ENCODE measurements around the gene GPD1.

GPD1 gene

DNA sequence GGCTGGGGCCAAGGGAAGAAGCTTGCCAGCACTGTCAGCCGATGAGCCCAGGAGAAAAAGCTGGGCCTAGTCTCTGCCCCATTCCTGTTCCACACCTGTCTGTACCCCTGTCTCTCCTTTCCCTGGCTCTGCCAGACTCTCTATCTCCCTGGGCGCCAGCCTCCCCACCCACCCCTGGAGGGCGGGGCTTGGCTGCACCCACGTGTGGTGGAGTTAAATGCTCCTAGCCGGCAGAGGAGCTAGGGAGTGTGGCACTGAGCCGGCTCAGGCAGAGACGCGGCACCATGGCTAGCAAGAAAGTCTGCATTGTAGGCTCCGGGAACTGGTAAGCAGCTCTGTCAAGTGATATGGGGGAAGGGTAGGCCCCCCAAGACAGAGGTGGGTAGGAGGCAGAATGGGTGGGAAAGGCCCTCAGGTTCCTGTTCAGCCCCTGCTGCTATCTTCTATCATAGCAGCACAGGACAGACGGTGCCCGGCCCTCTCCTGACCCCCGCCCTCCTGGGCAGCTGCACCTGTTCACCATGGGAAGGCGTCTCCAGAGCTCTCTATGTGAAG is at the start of gene GPD1:
Gene GPD1, plus strand, starts transcription at position 242 of the 555 bp plus-strand sequence. Its CDS starts 43 bp downstream, at position 285.
- DNase-seq: no peak

DNA sequence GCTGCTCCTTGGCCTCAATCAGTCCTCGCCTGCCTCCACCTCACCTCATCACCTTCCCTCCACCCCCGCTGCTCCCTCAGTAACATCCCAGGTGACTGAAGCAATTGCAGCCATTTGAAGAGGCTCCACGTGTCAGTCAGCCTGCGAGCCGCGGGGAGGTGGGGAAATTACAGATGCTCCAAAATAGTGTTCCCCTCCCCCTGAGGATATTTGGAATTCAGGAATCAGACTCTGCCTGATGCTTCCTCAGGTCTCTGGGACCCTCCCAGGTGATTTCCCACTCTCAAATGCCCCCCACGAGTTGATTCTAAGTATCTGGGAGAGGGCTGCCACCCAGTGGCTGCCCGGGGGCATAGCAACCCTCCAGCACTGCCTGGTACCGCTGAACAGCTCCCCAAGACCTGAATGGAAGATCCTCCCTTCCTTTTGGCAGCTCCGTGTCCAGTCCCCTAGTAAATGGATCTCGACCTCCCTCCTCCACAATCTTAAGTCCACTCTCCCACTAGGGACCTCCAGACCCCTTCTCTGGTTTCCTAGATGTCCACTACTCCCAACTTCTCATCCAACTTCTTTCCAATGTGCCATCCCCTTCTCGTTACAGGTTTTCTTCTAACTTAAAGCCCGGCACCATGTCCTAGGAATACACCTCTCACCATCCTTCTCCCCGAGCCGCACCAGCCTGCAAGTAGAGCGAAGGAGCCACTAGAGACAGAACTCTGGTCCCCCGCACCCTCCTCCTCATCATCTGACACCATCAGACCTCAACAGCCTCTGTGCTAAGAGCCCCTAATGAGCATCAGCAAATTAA is 47.8 kb upstream of the GPD1 start:
- DNase-seq: peak; percentile 29

DNA sequence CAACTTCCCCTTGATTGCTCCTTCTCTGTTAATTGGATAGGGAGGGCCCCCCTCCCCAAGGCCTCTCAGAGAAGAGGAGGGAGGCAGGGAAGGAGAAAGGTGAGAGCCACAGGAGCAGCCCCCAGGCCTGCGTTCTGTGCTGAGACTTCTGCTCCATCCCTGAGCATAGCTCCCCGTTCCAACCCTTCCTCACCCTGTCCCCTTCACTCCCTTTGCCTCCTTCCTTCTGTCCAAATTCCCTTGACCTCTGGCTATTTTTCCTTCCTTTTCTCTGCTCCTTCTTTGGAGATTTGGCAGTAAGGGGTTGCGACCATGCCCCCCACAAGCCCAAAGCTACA is 47.2 kb upstream of the GPD1 start:
- DNase-seq: no peak

DNA sequence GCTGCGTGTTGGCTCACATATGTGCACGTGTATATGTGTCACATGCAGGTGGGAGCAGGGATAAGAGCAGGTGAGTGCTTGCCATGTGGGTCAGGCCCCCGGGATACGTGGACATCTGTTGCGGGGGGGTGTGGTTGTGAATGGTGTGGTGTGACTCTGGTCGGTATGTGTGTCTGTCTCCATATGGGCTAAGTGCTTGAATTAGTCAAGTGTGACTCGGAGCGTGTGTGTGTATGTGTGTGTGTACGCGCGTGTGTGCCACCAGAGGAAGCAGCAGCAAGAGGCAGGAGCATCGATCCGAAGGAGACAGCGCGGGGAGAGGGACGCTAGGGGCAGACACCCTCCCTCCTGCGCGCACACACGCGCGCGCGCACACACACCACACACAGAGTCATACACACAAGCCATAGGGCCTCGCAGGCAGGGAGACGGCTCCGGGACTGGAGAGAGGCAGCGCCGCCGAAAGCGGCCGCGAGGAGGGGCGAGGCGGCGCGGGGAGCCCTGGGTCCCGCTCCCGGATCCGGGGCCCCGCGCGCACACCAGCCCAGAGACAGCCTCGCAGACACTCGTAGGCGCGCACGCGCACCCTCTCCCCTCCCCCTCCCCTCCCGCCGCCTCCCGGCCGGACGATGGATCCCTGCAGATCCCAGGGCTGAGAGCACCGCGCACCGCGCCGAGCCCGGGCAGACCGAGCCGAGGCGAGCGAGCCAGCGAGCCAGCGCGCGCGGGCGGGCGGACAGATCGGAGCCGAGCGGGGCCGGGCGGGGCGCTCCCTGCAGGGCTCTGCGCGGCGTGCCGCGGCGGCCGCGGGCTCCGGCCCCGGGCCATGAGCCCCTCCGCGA is 46.6 kb upstream of the GPD1 start, which contains the start of gene ASIC1:
Gene ASIC1, plus strand, starts transcription at position 597 of the 842 bp plus-strand sequence. CDS start 1,171 bp downstream, outside the sequence.
- DNase-seq: peak; percentile 66

DNA sequence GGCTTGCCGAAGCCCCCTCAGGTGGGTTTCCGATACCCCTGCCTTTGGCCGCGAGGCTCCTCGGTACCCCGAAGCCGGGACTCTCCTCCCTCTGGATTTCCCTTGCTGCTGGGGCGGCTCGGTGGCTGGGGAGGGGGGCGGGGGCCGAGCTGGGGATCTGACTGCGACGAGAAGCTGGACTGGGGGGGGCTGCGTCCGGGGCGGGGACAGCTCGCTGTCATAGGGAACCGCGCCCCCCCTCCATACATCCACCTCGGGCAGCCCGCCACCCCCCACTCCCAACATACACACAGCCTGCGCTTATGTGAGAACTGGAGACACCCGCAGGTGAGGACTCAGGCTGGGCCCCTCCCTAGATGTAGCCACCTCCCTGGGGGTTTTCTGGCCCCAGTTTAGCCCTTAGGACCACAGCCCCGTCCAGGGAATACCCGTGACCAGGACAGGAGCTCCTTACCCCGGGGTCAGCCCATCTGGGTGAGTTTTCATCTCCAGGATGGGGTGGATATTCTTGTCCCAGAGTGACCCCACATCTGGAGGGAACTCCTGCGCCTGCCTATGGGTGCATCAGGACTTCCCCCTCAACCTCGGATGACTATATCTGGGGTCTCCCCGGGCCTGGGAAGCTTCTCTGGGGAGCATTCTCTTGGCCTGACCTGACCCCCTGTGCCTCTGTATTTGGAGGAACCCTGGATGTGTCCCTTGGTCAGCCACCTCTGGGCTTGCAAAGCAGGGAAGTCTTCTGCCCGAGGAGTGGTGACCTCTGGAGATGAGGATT is 45.7 kb upstream of the GPD1 start:
- DNase-seq: no peak

DNA sequence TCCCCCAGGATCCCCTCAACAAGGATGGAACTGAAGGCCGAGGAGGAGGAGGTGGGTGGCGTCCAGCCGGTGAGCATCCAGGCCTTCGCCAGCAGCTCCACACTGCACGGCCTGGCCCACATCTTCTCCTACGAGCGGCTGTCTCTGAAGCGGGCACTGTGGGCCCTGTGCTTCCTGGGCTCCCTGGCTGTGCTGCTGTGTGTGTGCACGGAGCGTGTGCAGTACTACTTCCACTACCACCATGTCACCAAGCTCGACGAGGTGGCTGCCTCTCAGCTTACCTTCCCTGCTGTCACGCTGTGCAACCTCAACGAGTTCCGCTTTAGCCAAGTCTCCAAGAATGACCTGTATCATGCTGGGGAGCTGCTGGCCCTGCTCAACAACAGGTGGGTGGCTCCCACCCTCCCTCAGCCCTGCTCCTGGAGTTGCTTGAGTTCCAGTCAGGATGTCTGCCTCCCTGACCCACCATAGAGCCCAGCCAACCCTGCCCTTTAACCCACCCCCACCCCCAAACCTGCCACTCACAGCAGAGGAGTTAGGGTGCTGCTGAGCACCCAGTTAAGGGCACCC is 45.0 kb upstream of the GPD1 start:
- DNase-seq: no peak

DNA sequence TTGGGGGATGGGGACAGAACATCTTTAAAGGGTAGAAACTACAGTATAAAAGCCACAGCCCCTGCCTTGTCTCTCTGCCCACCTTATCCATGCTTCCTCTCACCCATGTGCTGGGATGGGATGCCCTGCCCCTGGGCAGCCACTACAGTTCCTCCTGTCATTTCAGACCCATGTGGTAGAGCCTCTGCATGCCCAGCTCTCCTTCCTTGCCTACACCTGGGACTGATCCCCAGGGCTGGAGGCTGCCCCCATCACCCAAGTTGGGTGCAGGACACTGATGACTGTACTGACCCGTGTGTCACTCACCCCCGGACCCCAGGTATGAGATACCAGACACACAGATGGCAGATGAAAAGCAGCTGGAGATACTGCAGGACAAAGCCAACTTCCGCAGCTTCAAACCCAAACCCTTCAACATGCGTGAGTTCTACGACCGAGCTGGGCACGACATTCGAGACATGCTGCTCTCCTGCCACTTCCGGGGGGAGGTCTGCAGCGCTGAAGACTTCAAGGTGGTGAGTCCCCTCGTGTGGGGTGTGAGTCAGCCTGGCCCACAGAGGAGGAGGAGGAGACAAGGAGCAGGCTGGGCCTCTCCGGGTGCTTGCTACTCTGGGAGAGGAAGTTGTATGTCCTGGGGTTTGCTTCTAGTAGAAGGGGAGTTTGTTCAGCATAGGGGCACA is 44.2 kb upstream of the GPD1 start:
- DNase-seq: peak; percentile 37

DNA sequence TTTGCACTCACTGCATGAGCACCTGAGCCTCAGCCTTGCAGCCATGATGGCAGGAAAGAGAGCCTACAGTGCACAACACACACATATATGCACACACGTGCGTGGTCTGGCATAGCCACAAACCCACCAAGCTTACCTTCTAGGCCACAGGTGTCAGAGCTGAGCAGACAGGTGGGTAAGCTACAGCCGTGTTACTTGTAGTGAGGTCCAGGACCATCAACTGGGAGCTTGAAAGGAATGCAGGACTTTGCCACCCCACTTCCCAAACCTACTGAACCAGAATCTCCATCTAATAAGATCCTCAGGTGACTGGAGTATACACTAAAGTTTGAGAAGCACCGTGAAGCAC is 43.7 kb upstream of the GPD1 start:
- no peak for DNase-seq

DNA sequence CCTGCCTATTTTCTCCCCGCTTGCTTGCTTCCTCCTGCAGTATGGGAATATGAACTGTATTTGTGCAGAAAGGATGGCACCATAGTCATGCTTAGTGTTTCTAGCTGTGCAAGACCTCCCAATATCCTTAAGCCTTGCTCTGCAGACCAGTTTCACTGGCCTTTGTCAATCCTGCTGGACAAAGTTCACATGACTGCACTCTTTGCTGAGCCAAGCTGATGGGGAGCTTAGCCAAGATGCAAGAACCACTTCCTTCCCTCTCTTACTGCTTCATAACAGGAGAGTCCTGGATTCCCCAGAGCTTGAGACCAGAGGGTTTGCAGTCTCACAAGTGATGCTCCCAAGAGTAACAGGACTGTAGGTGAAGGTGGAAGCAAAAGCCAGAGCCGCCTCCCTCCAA is 42.6 kb upstream of the GPD1 start:
- DNase-seq: no peak

DNA sequence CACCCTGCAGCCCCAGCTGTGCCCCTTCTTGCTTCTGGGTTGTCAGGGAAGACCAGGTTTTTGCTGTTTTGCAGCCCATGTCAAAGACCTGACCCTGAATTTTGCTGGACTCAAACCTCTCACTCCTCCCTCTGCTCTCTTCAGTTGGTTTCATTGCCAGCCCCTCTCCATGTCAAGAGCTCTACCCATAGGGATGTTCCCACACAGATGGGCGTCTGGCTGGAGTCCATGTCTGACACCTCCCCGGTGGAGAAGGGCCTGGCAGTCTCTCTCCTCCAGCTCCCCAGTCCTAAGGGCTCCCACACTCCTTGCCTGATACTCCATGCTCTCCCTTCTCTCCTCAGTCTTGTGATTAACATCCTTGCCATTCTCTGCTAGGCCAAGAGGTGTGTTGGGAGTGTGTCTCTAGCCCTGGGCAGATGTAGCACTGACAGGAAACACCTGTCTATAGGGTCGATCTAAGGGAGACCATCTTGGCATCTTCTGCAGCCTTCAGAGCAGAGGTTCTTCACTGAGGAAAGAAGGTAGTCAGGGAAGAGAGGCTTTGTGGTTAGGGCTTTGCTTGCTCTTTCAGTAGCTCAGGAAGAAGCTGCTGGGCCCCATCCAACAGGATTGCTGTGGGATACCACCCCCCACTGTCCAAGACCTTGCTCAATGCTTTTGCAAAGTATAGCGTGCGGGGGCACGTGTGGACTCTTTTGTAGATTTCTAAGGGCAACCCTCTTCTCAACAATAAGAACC is 41.7 kb upstream of the GPD1 start:
- peak; percentile 61 for DNase-seq

DNA sequence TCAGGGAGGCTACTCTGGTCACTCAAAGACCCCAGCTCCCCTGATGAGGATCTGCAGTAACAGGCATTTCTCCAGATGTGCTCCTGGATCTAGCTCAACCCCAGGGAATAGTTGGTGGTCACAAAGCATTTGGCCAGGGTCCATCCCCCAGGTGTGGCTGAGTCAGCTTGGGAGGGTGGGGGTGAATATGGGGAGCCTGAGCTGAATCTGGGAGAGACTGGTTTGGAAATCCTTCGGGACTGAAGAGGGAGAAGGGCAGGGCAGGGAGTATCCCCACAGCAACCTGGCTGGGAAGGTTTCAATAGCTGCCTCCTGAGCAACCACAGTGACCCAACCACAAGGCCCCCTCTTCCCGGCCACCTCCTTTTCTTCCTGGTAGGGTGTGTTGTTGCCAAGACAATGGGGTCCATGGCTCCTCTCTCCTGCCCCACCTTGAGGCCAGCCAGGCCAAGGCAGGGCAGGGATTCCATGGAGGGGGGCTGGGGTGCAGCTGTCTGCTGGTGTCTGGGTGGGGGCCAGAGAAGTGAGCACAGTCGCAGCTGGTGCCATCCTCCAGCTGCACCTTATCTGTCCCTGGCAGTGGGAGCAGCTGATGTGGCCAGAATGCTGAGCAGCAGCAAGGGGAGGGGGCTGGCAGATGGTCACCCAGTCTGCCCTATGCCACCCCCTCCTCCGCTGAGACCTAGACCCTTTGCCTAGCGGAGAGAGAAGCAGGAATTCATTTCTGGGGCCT is 40.9 kb upstream of the GPD1 start:
- peak; percentile 31 for DNase-seq

DNA sequence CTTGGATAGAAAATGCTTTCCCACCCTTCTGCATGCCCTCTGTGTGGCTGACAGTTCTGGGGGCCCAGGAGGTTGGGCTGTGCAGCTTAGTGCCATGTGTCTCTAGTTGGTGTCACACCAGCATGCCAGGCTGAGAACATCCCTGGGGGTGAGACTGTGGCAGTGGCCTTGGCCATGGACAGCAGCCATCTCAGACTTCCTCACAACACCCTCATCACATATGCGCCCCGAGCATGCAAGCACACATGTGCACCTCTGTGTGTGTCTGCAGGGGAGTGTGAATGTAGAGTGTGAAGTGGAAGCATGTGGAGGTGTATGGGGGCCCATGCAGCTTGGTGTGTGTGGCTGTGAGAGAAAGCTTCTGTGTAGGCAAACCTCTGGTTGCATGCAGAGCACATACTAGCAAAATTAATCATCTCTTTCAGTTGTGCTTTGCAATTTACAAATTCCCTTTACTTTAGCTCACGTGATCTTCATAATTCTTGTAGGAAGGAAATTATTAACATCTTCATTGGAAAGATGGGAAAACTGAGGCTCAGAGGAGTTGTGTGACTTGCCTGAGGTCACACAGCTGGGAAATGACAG is 38.0 kb upstream of the GPD1 start:
- DNase-seq: peak; percentile 23

DNA sequence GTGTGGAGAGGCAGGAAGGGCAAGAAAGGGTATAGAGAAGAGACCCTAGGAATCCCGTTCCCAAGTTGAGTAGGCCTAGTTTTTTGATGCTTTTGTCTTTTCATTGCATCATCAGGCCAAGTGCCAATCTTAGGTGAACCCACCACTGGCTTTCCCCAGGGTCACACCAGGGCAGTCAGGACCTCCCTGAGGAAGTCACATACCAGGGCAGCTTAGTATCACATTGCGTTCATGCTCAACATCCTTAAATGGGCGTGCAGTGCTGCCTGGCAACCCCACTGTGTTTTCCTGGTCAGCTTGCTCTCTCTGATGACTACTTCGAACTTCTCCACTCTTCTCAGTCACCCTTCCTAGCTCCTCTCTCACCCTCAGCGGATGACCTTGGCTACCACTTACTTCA is 37.4 kb upstream of the GPD1 start:
- DNase-seq: peak; percentile 88

DNA sequence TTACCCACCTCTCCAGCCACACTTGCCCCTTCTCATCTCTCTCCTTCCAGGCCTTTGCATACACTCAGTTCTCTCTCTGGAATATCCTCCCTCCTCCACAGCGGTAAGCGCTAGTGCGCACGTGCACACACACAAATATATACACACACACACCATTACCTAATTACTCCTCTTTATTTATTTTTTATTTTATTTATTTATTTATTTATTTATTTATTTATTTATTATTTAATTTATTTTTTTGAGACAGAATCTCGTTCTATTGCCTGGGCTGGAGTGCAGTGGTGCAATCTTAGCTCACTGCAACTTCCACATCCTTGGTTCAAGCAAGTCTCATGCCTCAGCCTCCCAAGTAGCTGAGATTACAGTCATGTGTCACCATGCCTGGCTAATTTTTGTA is 34.7 kb upstream of the GPD1 start:
- no peak for DNase-seq

DNA sequence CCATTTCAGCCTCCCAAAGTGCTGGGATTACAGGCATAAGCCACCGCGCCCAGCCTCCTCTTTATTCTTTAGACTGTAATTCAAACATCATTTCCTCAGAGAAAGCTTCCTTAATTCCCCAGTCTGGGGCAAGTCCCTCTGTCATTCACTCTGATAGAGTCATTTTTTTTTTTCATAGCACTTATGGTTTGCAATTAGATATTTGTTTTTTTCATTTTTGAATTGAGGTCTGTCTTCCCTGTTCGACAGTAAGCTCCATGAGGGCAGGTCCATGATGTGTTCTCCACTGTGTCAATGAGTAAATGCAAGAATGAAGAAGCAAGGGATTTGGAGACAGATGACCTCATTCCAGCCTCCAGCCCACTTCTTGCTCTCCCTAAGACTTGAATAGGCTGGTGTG is 34.3 kb upstream of the GPD1 start:
- no peak for DNase-seq

DNA sequence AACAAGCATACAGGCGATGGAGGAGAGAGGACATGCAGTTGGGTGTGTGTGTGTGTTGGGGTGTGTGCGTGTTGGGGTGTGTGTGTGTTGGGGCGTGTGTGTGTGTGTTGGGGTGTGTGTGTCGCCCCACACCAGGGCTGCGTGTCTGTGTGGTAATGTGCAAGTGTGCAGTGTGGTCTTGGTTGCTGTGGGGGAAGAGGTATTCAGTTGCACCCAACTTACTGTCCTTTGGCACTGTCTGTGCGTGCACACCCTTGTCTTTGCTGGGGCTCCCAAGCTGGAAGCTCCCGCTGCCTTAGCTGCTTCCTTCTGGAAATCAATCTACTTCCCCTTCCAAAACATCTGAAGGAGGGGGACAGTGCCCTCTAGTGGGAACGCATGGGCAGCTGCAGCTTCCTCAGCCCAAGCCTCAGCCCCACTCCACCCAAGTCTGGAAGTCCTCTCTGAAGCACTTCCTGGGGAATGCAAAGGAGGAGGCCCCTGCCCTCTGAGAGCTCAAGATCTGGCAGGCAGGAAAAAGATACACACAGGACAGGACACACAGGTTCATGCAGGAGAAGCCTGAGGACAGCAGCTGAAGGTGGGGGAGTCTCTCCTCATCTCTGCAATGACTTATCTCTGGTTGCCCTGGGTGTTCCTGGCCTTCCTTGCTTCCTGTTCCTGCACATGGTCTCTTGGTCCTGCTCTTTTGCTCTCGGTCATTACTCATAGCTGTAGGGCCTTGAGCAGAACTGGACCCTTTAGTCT is 33.3 kb upstream of the GPD1 start:
- DNase-seq: peak; percentile 76

DNA sequence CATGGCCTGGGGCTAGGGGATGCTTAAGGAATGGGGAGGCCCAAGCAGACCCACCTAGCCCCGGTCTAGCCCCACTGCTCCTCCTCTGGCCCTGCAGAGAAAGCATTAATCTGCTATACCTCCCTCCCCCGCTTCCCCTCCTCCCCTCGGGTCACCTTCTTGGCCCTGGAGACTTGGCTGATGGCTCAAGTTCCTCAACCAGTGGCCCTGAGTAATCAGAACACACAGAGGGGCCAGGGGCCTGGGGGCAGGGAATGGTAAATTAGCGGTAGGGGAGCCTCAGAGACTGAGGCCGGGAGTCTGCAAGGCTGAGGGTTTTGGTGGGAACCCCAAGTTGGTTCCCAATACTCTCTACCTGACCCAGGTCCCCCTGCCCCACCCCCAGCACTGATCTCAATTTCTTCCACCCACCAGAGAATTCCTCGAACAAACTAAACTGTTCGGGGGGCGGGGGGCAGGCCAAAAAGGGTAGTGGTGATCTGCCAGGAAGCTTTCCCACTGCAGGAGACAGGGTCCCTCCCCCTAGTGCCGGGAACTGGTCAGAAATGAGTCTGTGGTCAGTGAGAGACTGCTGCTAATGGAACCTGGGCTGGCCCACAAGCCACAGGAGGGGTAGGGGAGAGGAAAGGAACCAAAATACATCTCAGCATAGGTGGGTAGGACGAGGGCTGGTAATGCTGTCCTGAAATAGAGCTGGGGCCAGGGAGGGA is 31.5 kb upstream of the GPD1 start:
- no peak for DNase-seq

DNA sequence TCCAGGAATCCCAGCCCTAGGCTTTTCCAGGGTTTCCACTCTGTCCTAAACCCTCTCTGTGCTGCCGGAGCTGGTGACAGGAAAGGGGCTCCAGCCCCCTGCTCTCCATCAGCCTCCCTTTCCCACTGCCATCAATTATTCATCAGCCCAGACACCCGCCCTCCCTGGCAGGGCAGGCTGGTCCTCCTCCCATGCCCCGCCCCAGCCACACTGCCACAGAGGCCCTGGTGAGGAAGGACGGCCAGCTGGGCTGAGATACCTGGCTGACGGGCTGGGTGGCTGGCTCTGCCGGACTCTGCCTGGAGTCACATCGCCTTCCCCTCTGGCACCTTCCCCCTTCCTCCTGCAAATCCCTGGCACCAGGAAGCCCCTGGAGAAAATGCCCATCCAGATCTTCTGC is 30.6 kb upstream of the GPD1 start:
- no peak for DNase-seq

DNA sequence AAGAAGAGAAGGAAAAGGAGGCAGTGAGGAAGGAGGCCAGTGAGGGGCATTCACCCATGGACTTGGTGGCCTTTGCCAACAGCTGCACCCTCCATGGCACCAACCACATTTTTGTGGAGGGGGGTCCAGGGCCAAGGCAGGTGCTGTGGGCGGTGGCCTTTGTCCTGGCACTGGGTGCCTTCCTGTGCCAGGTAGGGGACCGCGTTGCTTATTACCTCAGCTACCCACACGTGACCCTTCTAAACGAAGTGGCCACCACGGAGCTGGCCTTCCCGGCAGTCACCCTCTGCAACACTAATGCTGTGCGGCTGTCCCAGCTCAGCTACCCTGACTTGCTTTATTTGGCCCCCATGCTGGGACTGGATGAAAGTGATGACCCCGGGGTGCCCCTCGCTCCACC is 30.1 kb upstream of the GPD1 start:
- DNase-seq: no peak

All from fibroblast of skin of right quadriceps (primary cell).